IMR-90 (cell line): Measurements from ENCODE around the gene RADIL. TPM values are rescaled to one million over a fixed set of nuclear protein-coding genes. Genes with fewer than 3 reads are reported as not detected.

Experiments used
- ATAC-seq: fragments of 200-7000 bp; cut with Tn5 transposase; 2 replicates; pipeline ENCODE4 v1.9.1; 2020; ENCODE audit warnings: low read depth, mild to moderate bottlenecking, moderate library complexity
- BruUV-seq: library from RNA; stranded (reverse); fragments of 400-500 nt; replicated peaks from 2 replicates; lab custom pipeline; 2021; lab: Mats Ljungman, UMichigan
- CTCF ChIA-PET: fragments of 300-600 bp; formaldehyde crosslinking; extraction: SDS; loops from one replicate; lab custom pipeline; 2021; ENCODE audit warnings: antibody characterized with exemption; lab: Yijun Ruan, JAX
- POLR2A ChIA-PET: fragments of 300-600 bp; sonication (Branson Sonifier 250); formaldehyde crosslinking; loops from one replicate; lab custom pipeline; 2022; ENCODE audit warnings: antibody characterized with exemption; ENCODE audit not compliant: unreplicated experiment; lab: Charles Lee
- DNase-seq: peaks from one replicate; pipeline ENCODE4 v3.0.0; 2013
- H2AFZ ChIP-seq: replicated peaks from 2 replicates; pipeline ENCODE3; 2013; ENCODE audit warnings: low read length, mild to moderate bottlenecking; ENCODE audit not compliant: poor library complexity
- H2AK5ac ChIP-seq: 2 replicates; pipeline ENCODE4 v1.6.1; 2013; ENCODE audit warnings: low read depth, low read length, inconsistent platforms
- H2AK9ac ChIP-seq: replicated peaks from 2 replicates; pipeline ENCODE3; 2013; ENCODE audit warnings: mild to moderate bottlenecking, low read depth, low read length, moderate library complexity; ENCODE audit not compliant: poor library complexity
- H2BK120ac ChIP-seq: 2 replicates; pipeline ENCODE4 v1.6.1; 2013; ENCODE audit warnings: low read depth, low read length, inconsistent platforms
- H2BK15ac ChIP-seq: 3 replicates; pipeline ENCODE4 v1.6.1; 2013; ENCODE audit warnings: low read depth, low read length, inconsistent platforms
- H2BK20ac ChIP-seq: 2 replicates; pipeline ENCODE4 v1.6.1; 2013; ENCODE audit warnings: low read depth, mild to moderate bottlenecking, inconsistent platforms, low read length, moderate library complexity
- H2BK5ac ChIP-seq: 2 replicates; pipeline ENCODE4 v1.6.1; 2013; ENCODE audit warnings: mild to moderate bottlenecking, low read depth, low read length, inconsistent platforms; ENCODE audit not compliant: poor library complexity, severe bottlenecking
- H3K14ac ChIP-seq: replicated peaks from 2 replicates; pipeline ENCODE4 v1.6.1; 2013; ENCODE audit warnings: low read depth, low read length, inconsistent platforms
- H3K18ac ChIP-seq: 2 replicates; pipeline ENCODE4 v1.6.1; 2013; ENCODE audit warnings: low read depth, low read length, control low read depth
- H3K23ac ChIP-seq: 2 replicates; pipeline ENCODE4 v1.6.1; 2013; ENCODE audit warnings: low read depth, low read length, inconsistent platforms
- H3K27ac ChIP-seq: 2 replicates; pipeline ENCODE4 v1.5.1; 2013; ENCODE audit warnings: mild to moderate bottlenecking, control low read depth, low read length; ENCODE audit not compliant: insufficient read depth
- H3K27me3 ChIP-seq: 2 replicates; pipeline ENCODE4 v1.6.1; 2013; ENCODE audit warnings: low read length; ENCODE audit not compliant: control insufficient read depth, insufficient read depth
- H3K36me3 ChIP-seq: 2 replicates; pipeline ENCODE4 v1.6.1; 2013; ENCODE audit warnings: low read length, mixed read lengths; ENCODE audit not compliant: control insufficient read depth, insufficient read depth
- H3K4ac ChIP-seq: 2 replicates; pipeline ENCODE4 v1.6.1; 2013; ENCODE audit warnings: low read depth, low read length, inconsistent platforms
- H3K4me1 ChIP-seq: 2 replicates; pipeline ENCODE4 v1.6.1; 2013; ENCODE audit warnings: low read length, mixed read lengths; ENCODE audit not compliant: control insufficient read depth, insufficient read depth
- H3K4me2 ChIP-seq: 2 replicates; pipeline ENCODE4 v1.6.1; 2013; ENCODE audit warnings: low read depth, mild to moderate bottlenecking, control low read depth, low read length, moderate library complexity
- H3K4me3 ChIP-seq: 2 replicates; pipeline ENCODE4 v1.5.1; 2013; ENCODE audit warnings: low read depth, mild to moderate bottlenecking, control low read depth, low read length, moderate library complexity; ENCODE audit not compliant: insufficient read depth
- H3K56ac ChIP-seq: 2 replicates; pipeline ENCODE4 v1.6.1; 2013; ENCODE audit warnings: low read length, inconsistent platforms; ENCODE audit not compliant: insufficient read depth; ENCODE audit errors: extremely low read depth
- H3K79me1 ChIP-seq, 2 experiments: 2 replicates each; pipeline ENCODE4 v1.6.1; 2013; ENCODE audit warnings: low read length in 2 of 2, inconsistent platforms in 1 of 2, low read depth in 1 of 2
- H3K9ac ChIP-seq: 2 replicates; pipeline ENCODE4 v1.6.1; 2013; ENCODE audit warnings: low read depth, low read length, control low read depth
- H3K9me1 ChIP-seq: 2 replicates; pipeline ENCODE4 v1.6.1; 2013; ENCODE audit warnings: low read length, inconsistent platforms; ENCODE audit not compliant: insufficient read depth
- H3K9me3 ChIP-seq: 2 replicates; pipeline ENCODE4 v1.6.1; 2013; ENCODE audit warnings: low read length; ENCODE audit not compliant: control insufficient read depth, insufficient read depth
- H4K20me1 ChIP-seq: 2 replicates; pipeline ENCODE4 v1.6.1; 2013; ENCODE audit warnings: low read length, inconsistent platforms; ENCODE audit not compliant: insufficient read depth
- H4K5ac ChIP-seq: 2 replicates; pipeline ENCODE4 v1.6.1; 2013; ENCODE audit warnings: mild to moderate bottlenecking, low read depth, low read length, control low read depth
- H4K8ac ChIP-seq, 2 experiments: 2 replicates each; pipeline ENCODE4 v1.6.1; 2013; ENCODE audit warnings: low read depth in 2 of 2, low read length in 2 of 2, control low read depth in 1 of 2, inconsistent platforms in 1 of 2
- H4K91ac ChIP-seq: 2 replicates; pipeline ENCODE4 v1.6.1; 2013; ENCODE audit warnings: low read depth, low read length, inconsistent platforms; ENCODE audit not compliant: insufficient read depth
- BHLHE40 ChIP-seq: fragments of 150-350 bp; IDR thresholded peaks from 2 replicates; pipeline ENCODE4 v1.6.1; 2016; ENCODE audit warnings: mild to moderate bottlenecking, low read depth, low read length
- CEBPB ChIP-seq: IDR thresholded peaks from 2 replicates; pipeline ENCODE4 v1.6.1; 2012; ENCODE audit warnings: low read depth, low read length, improper control_type of control experiment
- CHD1 ChIP-seq: IDR thresholded peaks from 2 replicates; pipeline ENCODE4 v1.6.1; 2012; ENCODE audit warnings: low read depth, low read length, improper control_type of control experiment
- CTCF ChIP-seq: conservative IDR thresholded peaks from 2 replicates; pipeline ENCODE4 v1.5.1; 2012; ENCODE audit warnings: mild to moderate bottlenecking, low read depth, low read length, improper control_type of control experiment
- ELK1 ChIP-seq: fragments of 150-350 bp; IDR thresholded peaks from 2 replicates; pipeline ENCODE4 v1.6.1; 2016; ENCODE audit warnings: low read depth, mild to moderate bottlenecking, low read length, moderate library complexity, borderline replicate concordance
- FOS ChIP-seq: fragments of 150-350 bp; IDR thresholded peaks from 2 replicates; pipeline ENCODE4 v1.6.1; 2016; ENCODE audit warnings: low read depth, low read length
- MAFK ChIP-seq: IDR thresholded peaks from 2 replicates; pipeline ENCODE4 v1.6.1; 2012; ENCODE audit warnings: low read depth, low read length, improper control_type of control experiment
- MAZ ChIP-seq: IDR thresholded peaks from 2 replicates; pipeline ENCODE4 v1.6.1; 2012; ENCODE audit warnings: low read depth, mild to moderate bottlenecking, low read length, improper control_type of control experiment, moderate library complexity, borderline replicate concordance
- MXI1 ChIP-seq: IDR thresholded peaks from 2 replicates; pipeline ENCODE4 v1.6.1; 2012; ENCODE audit warnings: low read depth, mild to moderate bottlenecking, low read length, moderate library complexity, borderline replicate concordance
- NFE2L2 ChIP-seq: fragments of 150-350 bp; IDR thresholded peaks from 2 replicates; pipeline ENCODE4 v1.6.1; 2016; ENCODE audit warnings: low read depth, mild to moderate bottlenecking, low read length
- POLR2A ChIP-seq: IDR thresholded peaks from 2 replicates; pipeline ENCODE4 v1.6.1; 2012; ENCODE audit warnings: mild to moderate bottlenecking, low read depth, low read length
- RAD21 ChIP-seq: IDR thresholded peaks from 2 replicates; pipeline ENCODE4 v1.6.1; 2012; ENCODE audit warnings: low read length, improper control_type of control experiment
- RCOR1 ChIP-seq: IDR thresholded peaks from 2 replicates; pipeline ENCODE4 v1.6.1; 2012; ENCODE audit warnings: mild to moderate bottlenecking, low read length, improper control_type of control experiment; ENCODE audit not compliant: insufficient replicate concordance
- RFX5 ChIP-seq: IDR thresholded peaks from 2 replicates; pipeline ENCODE4 v1.8.0; 2012; ENCODE audit warnings: low read depth, mild to moderate bottlenecking, low read length, moderate library complexity
- SMC3 ChIP-seq: fragments of 150-350 bp; IDR thresholded peaks from 2 replicates; pipeline ENCODE4 v1.6.1; 2016; ENCODE audit warnings: low read depth, mild to moderate bottlenecking, antibody characterized with exemption, low read length, moderate library complexity
- USF2 ChIP-seq: fragments of 150-350 bp; IDR thresholded peaks from 2 replicates; pipeline ENCODE4 v1.6.1; 2017; ENCODE audit warnings: mild to moderate bottlenecking, antibody characterized with exemption, low read length, low read depth
- WGBS, 2 experiments: methylation state at CpG; one replicate each; pipeline versions ENCODE4 v1.1.5 to v1.1.7; 2013; ENCODE audit warnings: missing lambda C conversion rate in 2 of 2; ENCODE audit not compliant: insufficient read length in 1 of 2; ENCODE audit errors: extremely low coverage in 2 of 2; 5-methylcytosine and 5-hydroxymethylcytosine counted together
- dilution Hi-C: fragments of 300-500 bp; cut with HindIII; formaldehyde crosslinking; loops from one replicate; pipeline ENCODE4 v1.14.3; 2018; ENCODE audit warnings: low sequenced_read_pairs; ENCODE audit not compliant: unreplicated experiment
- in situ Hi-C: fragments of 300-500 bp; cut with MboI; formaldehyde crosslinking; loops from 3 replicates; pipeline ENCODE4 v1.14.3; 2019; ENCODE audit warnings: low sequenced_read_pairs, inconsistent platforms, mixed read lengths
- intact Hi-C: fragments of 100-400 bp; cut with micrococcal nuclease; formaldehyde crosslinking; loops from 2 replicates; pipeline ENCODE4 v1.10.0; 2022
- polyA plus RNA-seq, 3 experiments: library from polyadenylated mRNA; depleted of rRNA; stranded (reverse); fragments of >200 nt; gene quantifications; 2 replicates each; pipeline ENCODE4 v1.2.3, GENCODE V29; 2012; ENCODE audit warnings: low replicate concordance in 1 of 3
- total RNA-seq: library from RNA; depleted of rRNA; stranded (reverse); fragments of >200 nt; gene quantifications from 2 replicates; pipeline ENCODE4 v1.2.3, GENCODE V29; 2012

The RADIL gene
- total and polyA plus RNA-seq, 2 of the 4 experiments (the other 2 are of a cell fraction), result 0.18 to 0.48 TPM

GRCh38 chr7:4822677-4823076, 60.8 kb downstream of the RADIL start:
- DNase-seq (no peak), ATAC-seq (no peak)
- H3K18ac ChIP-seq, result no peak overlapping the region
- no peak overlapping the region for H4K91ac ChIP-seq
- no peaks in the 10 kb centered on the region for H3K36me3 ChIP-seq
- no peaks in the 10 kb centered on the region for H4K20me1 ChIP-seq
- H2BK120ac ChIP-seq, result no peak overlapping the region
- no peak overlapping the region for H3K27ac ChIP-seq
- H3K4me3 ChIP-seq, result no peak overlapping the region
- H3K14ac ChIP-seq, result no peak overlapping the region
- POLR2A ChIA-PET, result no interaction called here
- H3K9me3 ChIP-seq, result no peaks in the 10 kb centered on the region
- H3K27me3 ChIP-seq, result peaks cover 2% of the 10 kb centered on the region; the same call in 1 of the 2 replicates
- no TSS peak for BruUV-seq
- no peak overlapping the region for H3K23ac ChIP-seq
- no peak overlapping the region for H2AK9ac ChIP-seq
- no peak overlapping the region for H3K9ac ChIP-seq
- H2AFZ ChIP-seq, result no peak overlapping the region
- no peaks in the 10 kb centered on the region for H3K9me1 ChIP-seq
- in situ Hi-C loops (no loop called here), dilution Hi-C loops (no loop called here), intact Hi-C loops (no loop called here)
- TF ChIP-seq RAD21 (no peak), MXI1 (no peak), MAFK (no peak), CTCF (no peak), FOS (no peak), CEBPB (no peak), MAZ (no peak), RCOR1 (no peak), CHD1 (no peak), POLR2A (no peak), USF2 (no peak), NFE2L2 (no peak), SMC3 (no peak), RFX5 (no peak), ELK1 (no peak), BHLHE40 (no peak)
- CTCF ChIA-PET, result no interaction called here
- no peak overlapping the region for H4K5ac ChIP-seq
- no peak overlapping the region for H4K8ac ChIP-seq
- H2BK5ac ChIP-seq, result no peak overlapping the region
- no peak overlapping the region for H2BK20ac ChIP-seq
- no peak overlapping the region for H3K4me2 ChIP-seq
- H2BK15ac ChIP-seq, result no peak overlapping the region
- no peak overlapping the region for H2AK5ac ChIP-seq
- no peak overlapping the region for H3K56ac ChIP-seq
- 51% methylated on average over 3 of the region's 9 CpGs; no CpG with 5 or more reads in 1 of the 2 experiments for WGBS, 2 experiments
- H3K4me1 ChIP-seq, result no peaks in the 10 kb centered on the region; the same call in 1 of the 2 replicates
- no peak overlapping the region for H3K4ac ChIP-seq
- no peaks in the 10 kb centered on the region for H3K79me1 ChIP-seq
